Stimulated activated CD8-positive, alpha-beta memory T cell treated with anti-CD3 and anti-CD28 coated beads, Interleukin-7, amount 100 ng/mL, for 4 hours (primary cell): ENCODE data around the gene KRT26.

ENCODE experiments used
- DNase-seq, 2 donors: peaks; one replicate each; pipeline ENCODE4 v3.0.0-alpha.2; 2020; ENCODE audit warnings: low read depth in 2 of 2

Gene KRT26

GRCh38 chr17:40727447-40728231 is 44.4 kb downstream of the KRT26 start:
- DNase-seq: no peak

GRCh38 chr17:40726919-40727318 is 45.1 kb downstream of the KRT26 start:
- DNase-seq: no peak

- DNase-seq: no peak
These were observed 47.3 kb downstream of the KRT26 start for GRCh38 chr17:40724656-40725055.

- DNase-seq: no peak
These were observed 49.8 kb downstream of the KRT26 start for GRCh38 chr17:40722241-40722640.

GRCh38 chr17:40720899-40721298 is 51.1 kb downstream of the KRT26 start:
- no peak for DNase-seq

GRCh38 chr17:40718930-40719329 is 53.1 kb downstream of the KRT26 start:
- DNase-seq: no peak

GRCh38 chr17:40717776-40718175 is 54.2 kb downstream of the KRT26 start:
- DNase-seq: no peak
